LNCAP (cell line): ENCODE measurements around the gene CD48.

Source experiments
- TF ChIP-seq, protein P1 (sequence below): fragments of 450-650 bp; IDR thresholded peaks from 2 replicates; pipeline ENCODE4 v1.5.1; 2017; ENCODE audit warnings: mild to moderate bottlenecking

Gene CD48

DNA sequence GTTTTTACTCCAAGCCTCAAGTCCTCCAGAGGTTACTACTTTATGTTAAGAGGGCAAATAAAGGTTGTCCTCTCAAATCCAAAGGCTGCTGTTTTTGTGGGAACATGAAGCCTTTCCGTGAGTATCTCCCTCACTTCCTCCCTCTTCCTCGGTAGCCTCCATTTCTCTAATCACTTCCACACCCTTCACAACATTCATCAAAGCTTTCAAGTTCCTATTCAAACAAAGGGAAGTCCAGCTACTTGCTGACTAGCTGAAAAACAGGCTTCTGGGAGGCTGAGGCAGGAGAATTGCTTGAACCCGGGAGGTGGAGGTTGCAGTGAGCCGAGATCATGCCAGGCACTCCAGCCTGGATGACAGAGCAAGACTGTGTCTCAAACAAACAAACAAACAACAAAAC is 6.6 kb upstream of the CD48 start:
- TF ChIP-seq, protein P1, sequence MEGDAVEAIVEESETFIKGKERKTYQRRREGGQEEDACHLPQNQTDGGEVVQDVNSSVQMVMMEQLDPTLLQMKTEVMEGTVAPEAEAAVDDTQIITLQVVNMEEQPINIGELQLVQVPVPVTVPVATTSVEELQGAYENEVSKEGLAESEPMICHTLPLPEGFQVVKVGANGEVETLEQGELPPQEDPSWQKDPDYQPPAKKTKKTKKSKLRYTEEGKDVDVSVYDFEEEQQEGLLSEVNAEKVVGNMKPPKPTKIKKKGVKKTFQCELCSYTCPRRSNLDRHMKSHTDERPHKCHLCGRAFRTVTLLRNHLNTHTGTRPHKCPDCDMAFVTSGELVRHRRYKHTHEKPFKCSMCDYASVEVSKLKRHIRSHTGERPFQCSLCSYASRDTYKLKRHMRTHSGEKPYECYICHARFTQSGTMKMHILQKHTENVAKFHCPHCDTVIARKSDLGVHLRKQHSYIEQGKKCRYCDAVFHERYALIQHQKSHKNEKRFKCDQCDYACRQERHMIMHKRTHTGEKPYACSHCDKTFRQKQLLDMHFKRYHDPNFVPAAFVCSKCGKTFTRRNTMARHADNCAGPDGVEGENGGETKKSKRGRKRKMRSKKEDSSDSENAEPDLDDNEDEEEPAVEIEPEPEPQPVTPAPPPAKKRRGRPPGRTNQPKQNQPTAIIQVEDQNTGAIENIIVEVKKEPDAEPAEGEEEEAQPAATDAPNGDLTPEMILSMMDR: no peak

DNA sequence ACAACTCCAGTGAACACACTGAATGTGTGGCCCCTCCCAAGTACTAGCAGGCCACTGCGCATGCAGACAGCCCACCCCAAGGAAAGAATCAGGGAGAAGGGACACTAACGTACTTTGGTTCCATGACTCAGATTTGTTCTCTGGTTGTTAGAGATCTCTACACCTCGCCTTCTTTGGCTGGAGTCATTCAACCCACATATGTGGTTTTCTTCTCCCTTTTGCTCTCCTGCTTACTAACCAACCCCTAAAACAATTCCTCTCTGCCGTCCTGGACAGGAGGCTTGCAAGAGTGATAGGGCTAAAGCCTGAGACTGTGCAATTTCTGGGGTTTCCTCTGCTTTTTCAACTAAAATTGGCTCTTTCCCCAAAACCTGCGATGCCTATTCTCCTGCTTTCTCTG is 5.7 kb upstream of the CD48 start:
- TF ChIP-seq, protein P1: no peak

DNA sequence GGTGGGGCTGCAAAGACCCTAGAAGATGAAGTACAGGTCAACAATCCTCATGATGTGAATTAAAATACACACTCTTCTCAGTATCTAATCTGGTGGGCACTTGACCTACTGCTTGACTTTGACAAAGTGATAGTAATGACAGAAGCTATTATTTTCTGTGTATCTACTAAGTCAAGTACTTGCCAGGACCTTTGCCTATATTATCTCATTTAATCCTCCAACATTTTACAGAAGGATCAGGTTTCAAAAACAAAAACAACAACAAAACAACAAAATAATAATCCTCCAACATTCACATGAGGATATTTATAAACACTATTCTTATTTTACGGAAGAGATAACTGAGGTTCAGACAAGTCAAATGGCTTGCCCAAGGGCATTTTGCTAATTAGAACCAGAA is 4.4 kb upstream of the CD48 start:
- TF ChIP-seq, protein P1: no peak

DNA sequence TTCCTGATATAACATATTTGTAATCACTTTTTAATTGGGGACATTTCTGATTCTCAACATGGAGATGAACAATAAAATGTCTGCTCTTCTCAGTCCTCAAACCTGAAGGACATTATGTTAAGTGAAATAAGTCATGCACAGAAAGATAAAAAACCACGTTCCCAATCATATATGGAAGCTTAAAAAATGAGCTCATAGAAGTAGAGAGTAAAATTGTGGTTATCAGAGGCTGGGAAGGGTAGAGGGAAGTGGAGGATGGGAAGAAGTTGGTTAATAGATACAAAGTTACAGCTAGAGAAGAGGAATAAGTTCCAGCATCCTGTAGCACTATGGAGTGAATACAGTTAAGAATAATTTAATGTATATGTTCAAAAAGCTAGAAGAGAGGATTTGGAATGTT is 1.5 kb upstream of the CD48 start:
- TF ChIP-seq, protein P1: no peak

DNA sequence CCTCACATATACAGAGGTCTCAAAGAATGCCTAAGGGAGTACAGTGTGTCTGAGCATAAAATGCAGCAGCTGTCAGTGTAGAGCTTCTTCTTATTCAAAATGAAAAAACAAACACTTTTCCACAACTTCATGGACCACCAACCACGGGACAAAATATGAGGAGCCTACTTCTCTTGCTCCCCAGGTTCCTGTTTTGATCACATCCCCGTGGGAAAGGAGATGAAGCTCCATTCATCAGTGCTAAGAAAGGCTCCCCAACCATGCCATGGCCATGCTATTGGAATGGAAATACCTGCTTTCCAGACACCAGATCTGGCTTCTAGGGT is 383 bp downstream of the CD48 start:
- TF ChIP-seq, protein P1: no peak

DNA sequence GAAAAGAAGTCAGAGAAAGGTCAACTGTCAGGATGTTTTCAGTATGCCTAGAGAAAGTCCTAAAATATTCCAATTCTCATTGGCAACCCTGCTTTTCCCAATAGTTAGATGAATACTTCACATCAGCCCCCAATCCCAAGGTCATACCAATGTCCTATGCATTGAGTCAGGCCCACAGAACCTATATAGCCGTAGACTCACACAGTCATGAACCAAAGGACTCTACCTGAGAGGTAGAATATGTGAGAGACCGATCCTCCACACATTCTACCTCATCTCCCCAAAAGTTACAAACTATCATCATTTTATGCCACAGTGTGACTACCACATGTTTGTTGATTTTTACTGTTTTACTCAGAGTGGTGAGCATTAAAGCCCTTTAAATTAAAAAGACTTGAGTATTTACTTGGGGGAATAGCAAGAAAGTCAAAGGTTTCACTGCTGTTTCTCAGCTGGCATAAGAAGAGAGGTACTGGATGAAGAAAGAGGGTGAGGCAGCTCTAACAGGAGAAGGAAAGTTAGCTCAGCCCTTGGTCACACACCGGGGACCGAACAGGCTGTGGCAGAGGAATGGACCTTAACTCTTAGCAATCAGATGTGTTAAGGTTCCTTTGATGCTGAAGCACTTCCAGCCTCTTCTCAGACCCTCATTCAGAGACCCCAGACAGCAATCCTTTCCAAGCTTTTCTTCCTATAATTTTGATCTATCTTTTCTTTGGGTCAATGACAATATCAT is 937 bp downstream of the CD48 start:
- TF ChIP-seq, protein P1: no peak

DNA sequence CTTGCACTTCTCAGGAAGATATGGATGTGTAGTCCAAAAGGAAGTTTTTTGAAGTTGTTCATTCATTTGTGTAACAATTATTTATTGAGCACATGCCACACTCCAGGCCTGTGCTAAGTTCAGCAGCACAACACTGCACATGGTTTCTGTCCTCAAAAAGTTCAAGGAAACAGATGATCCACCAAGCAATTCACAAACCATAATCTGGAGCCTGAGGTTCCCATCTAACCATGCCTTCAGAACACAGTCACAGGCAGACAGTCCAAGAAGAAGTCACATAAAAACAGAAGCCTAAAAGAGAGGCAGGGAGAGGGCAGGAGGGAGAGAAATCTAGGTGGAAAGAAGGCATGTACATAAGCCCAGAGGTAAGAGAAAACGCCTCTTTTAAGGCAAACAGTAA is 1.9 kb downstream of the CD48 start:
- TF ChIP-seq, protein P1: no peak

DNA sequence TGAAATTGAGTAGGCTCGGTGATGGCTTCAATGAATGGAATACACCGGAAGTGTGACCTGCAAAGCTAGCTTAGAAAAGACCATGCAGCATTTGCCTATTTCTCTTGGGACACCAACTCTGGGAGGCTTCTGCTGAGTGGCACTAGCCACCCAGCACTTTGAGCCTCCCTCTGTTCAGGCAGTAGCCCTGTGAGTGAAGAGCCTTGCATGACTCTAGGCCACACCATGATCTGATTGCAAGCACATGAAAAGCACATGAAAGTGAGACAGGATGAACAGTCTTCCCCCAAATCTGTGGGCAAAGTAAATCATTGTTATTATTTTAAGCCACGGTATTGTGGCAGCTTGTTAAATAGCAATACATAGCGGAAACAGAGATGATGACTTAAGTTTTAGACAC is 2.8 kb downstream of the CD48 start:
- TF ChIP-seq, protein P1: no peak
